ENCODE measurements around the gene ACE.
"Not testable (repeated sequence)": the region's sequence is repeated elsewhere in the genome, so short reads cannot be mapped to it uniquely, and the experiment has no call there.

ACE gene

DNA sequence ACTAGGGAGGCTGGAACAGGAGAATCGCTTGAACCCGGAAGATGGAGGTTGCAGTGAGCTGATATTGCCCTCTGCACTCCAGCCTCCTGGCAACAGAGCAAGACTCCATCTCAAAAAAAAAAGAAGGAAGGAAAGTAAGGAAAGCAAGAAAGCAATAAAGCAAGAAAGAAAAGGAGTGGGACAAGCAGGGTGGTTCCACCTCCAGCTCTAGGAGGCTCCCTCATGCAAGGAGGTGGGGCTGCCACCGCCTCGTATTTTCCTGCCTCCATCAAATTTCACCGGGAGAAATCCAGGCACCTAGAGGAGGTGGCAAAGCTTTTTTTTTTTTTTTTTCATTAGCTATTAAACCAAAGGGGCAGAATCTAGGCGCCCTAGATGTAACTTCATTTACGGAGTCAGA lies 31.8 kb upstream of the ACE start:
- no peak for DNase-seq

DNA sequence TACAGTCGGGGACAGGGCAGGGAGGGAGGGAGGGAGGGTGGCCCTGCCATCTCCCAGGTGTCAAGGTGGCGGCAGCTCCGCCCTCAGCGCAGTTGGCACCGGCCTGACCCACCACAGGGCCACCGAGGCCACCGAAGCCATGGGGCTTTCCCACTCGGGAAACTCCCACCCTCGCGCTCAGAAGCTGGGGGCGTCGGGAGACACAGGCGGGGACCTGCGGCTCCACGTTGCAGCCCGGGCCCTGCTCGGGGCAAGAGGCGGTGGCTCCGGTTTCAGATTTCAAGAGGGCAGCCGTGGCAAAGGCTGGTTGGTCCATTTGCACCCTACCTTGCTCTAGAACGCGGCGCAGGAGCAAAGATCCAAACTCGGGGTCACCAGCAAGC lies 31.3 kb upstream of the ACE start:
- DNase-seq: peak; percentile 88

DNA sequence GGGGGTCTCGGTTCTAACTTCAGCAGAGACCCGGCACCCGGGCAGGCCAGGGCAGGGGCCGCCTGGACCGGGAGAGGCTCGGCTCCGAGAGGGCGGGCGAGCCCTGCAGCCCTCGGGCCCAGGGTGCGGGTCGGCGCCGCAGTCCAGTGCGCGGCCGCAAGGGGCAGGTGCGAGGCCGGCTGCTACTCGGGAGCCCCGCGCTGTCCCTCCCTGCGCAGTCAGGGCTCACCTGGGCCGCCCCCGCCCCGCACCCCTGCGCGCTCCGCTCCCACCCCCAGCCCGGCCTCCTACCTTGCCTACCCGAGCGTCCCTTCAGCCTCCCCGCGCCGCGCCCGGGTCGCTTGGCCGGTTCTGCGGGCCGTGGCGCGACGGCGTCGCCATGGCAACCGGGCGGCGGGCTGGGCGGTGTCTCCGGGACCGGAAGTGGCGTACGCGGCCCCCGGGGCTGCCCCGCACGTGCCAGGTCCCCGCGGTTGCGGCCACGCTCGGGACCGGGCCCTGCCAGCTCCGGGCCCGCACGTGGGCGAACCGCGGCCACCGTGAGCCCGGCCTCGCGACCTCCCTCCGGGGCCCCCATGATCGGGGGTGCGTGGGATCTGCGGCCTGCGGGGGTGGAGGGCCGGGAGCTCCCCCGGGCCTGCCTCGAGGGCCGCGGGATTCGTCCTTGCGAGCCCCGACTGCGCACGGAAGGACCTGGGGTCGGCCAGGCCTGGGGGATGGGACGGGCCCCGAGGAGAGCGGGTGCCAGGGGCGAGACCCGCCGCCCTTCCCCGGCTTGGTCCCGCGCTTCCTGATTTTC lies 30.7 kb upstream of the ACE start, which contains the start of gene CYB561:
Gene CYB561, minus strand, starts transcription at position 353 of the 799 bp plus-strand sequence. CDS start 8,759 bp downstream, outside the sequence.
- peak; percentile 80 for DNase-seq

DNA sequence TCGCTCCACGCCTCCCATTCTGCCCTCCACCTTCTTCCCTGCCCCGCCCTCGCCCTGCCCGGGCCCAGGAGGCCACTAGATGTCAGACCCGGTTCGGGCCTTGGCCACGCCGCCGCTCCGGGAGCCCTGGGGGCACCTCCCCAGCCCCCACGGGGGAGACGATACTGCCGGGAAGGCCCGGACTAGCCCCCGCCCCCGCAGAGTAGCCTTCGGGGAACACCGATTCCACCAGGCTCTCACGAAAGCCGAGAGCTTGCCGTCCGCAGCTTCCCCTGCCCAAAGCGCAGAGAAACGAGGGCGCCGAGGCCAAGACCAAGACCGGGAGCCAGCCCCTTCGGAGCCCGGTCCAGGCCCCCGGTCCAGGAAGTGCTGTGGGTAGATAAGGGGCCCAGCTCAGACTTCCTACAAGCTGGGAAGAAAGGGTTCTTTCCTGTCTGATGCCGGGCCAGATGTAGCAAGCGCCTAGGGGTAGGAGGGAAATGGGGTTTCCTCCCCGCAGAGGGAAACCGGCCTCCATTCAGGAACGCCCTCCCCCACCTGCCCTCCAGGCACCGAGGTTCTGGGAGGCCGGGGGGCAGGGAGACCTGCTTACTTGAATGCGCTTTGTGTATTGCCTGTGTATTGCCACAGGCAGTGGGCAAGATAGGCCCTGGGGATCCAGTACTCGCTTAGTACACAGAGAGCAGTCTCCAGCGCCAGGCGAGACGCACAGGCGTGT lies 29.9 kb upstream of the ACE start:
- peak; percentile 61 for DNase-seq

DNA sequence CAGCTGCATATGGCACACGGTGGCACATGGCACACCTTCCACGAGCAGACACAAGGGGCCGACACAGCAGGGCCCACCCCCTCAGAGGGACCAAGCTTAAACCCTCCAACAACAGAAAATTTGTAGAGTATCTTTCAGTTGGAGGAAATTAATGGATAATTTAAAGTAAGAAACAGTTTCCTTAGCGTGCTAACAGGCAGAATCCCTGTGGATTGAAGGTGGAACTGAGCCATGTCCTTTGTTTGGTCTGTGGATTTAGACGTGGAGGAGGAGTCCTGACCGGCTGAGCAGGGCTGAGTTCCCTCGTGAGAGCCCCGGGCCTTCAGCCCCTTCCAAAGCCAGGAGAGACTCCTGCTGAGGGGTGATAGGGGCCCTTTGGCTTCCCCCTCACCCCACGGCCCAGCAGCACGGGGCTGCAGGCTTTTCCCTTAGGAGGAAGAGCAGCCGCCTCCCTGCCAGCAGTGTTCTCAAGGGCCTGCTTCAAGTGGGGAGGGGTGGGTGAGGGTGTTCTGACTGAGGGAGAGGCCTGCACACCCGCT lies 29.3 kb upstream of the ACE start:
- DNase-seq: no peak

DNA sequence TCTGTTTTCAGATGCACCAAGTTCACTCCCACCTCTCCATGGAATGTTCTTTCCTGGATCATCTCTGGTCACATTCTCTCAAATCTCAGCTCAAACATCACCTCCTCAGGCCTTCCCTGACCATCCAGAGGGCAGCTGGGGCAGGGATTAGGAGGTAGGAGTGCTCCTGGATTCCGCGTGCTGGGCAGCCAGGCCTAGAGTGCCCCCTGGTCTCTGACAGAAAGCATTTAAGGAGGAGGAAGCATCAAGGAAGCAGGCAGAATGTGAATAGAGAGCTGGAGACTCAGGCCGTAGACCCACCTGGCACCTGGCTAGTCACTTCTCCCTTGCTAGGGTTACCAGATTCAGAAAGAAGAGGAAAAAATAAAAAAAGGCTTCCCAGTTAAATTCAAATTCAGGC lies 28.2 kb upstream of the ACE start:
- no peak for DNase-seq

DNA sequence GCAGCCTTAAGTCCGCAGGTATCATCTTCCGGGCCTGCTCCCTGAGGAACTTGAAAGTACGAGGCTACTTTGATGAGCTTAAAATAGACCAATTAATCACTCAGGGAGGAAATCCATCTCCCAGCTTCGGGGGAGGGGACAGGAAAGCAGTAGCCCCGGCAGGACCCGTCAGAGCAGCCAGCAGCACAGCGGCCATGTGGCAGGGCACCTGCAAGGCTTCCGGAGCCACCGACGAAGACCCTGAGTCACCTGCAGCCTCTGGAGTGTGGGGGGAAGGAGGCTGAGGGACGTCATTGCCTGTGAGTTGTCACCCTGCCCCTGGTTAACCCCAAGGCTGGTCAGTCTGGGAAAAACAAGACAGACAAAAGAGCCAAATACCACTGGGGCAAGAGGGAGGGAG lies 26.3 kb upstream of the ACE start:
- no peak for DNase-seq

DNA sequence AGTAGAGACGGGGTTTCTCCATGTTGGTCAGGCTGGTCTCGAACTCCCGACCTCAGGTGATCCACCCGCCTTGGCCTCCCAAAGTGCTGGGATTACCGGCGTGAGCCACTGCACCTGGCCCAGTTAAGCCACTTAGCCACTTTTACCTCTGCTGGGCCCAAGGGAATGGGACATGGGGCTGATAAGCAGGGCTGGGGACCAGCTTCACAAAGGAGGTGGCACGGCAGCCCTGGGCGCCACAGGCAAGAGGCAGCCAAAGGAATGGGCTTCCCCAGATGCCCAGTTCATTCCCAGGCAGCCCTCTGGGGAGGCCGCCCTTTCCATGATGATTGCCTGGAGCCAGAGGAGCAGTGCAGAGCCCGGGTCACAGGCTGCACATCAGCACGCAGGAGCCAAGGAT lies 25.7 kb upstream of the ACE start:
- no peak for DNase-seq

DNA sequence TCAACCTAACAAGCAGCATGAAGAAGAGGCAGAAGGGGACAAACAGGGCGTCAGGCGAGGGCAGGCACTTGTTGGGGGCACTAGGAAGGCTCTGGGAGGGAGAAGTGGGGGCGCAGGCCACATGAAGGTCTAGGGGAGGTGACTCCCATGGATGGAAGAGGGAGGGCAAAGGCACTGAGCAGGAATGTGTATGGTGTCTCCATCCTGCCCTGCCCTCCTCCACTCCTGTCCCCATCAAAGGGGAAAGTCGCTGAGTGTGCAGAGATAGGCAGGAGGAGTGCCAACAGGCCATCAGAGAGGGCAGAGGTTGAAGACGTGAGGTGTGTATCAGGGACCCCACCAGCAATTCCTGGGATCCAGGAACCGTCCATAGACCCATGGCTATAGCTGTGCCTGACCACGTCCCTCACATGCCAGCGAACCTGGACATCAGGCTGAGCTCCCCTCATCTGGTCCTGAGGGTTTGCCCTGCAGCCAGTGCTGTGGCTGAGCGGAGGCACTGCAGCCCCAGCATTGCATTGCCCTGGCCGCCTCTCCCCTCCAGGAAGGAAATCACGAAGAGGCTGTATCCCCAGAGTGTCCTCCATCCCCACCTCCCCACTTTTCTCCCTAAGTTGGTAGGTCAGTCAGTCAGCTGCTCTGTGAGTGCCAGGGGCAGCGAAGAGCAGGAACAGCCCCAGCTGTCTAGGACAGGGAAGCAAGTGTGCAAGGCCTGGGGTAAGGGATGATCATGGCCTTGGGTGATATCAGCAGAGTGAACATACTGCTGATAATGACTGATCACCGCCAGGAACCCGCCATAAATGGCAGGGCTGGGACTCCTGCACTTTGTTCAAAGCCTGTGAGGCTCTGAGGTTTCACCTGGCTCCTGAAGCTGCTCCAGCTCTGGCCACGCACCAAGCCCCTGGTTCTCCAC lies 24.6 kb upstream of the ACE start:
- no peak for DNase-seq

DNA sequence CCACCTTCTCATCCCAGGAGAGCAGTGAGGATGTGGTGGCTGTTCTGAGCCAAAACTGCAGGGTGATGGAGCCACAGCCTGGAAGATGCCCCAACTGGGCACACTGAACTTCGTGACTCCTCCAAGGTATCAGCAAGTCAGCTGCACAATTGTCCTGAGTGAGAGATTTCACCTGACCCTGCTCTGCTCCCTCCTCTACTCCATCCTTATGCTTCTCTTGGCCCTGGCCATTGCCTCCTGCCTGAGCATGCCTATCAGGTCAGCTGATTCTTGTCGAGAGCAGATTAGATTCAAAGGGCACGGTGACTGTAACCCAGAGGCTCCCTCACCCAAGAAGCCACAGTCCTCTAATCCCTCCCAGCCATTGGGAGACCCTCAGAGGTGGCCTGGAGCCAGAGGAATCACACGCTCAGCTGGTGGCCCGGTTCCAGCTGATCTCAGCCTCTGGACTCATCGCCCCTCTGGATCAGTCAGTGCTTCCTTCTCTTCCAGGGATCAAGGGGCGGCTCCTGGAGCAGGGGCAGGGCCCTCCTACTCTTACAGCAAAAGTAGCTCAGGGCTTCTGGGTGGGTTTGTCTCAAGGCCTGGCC lies 23.8 kb upstream of the ACE start:
- no peak for DNase-seq

DNA sequence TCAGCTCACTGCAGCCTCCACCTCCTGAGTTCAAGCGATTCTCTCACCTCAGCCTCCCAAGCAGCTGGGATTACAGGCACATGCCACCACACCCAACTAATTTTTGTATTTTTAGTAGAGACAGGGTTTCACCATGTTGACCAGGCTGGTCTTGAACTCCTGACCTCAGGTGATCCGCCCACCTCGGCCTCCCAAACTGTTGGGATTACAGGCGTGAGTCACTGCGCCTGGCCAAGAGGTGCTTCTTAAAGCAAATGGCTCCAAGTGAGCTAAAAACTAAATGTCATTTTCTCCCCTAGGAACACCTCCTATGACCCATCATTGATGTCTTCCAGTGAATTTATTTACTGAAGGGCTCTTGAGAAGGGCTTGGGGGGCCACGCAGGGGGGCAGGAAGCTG lies 22.5 kb upstream of the ACE start:
- DNase-seq: not testable (repeated sequence)

DNA sequence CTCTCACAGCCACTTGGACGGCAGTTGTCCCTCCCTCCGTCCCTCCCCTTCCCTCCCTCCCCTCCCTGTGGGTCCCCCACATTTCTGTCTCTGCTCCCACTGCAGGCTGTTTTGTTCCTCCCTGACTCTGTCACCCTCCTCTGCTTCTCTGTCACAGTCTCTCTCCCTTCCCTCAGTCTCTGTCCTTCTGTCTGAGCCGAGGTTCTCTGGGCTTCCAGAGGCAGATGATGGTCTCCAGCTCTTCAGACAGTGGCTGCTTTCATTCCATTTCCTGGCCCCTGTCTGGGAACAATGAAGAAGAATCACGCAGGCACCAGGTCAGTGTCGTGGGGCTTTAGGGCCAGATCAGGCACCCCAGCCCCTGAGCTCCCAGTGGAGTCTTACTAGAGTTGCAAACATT lies 21.9 kb upstream of the ACE start:
- no peak for DNase-seq

DNA sequence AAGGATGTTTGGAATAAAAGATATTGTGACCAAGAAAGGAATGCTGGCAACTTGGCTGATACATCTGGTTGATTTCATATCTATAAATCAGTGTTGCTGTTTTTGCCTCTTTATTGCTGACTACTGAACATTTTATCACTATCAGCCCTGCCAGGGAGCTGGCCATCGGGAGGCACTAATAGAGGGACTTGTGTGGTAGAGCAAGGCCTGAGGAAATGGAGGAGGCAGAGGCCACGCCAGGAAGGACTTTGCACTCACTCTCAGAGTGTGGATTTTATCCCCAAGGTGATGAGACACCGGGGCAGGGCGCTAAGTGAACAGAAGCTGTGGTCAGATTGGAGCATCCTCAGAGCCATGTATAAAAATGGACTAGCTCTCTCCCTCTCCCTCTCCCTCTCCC lies 21.4 kb upstream of the ACE start:
- no peak for DNase-seq

DNA sequence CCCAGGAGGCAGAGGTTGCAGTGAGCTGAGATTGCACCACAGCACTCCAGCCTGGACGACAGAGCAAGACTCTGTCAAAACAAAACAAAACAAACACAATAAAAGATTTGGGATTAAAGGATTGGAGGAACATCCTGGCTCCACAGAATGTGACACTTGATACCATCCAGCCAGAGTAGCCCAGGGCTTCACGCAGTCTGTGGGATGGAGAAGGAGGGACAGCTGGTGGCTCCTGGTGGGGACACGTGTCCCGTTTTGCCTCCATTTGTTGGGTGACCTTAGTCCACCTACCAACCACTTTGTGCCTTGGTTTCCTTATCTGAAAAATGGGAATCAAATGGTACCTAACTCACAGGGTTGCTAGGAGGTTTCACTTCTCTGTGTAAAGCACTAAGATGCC lies 18.4 kb upstream of the ACE start:
- no peak for DNase-seq

DNA sequence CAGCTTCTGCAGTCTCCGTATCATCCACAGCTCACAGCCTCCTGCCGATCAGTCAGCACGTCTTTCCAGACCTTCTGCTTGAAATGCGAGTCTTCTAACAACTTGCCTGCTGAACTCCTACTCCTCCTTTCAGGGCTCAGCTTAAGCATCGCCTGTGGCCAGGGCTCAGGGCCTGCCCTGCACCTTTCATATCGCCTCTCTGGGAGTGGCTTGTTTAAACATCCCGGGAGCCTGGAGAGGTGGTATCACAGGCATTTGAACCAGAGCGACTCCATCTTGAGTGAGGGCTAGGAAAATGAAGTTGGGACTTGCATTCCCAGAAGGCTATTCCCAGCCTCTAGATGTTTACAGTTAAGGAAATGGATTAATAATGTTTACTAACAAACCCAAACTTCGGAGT lies 16.8 kb upstream of the ACE start:
- no peak for DNase-seq

DNA sequence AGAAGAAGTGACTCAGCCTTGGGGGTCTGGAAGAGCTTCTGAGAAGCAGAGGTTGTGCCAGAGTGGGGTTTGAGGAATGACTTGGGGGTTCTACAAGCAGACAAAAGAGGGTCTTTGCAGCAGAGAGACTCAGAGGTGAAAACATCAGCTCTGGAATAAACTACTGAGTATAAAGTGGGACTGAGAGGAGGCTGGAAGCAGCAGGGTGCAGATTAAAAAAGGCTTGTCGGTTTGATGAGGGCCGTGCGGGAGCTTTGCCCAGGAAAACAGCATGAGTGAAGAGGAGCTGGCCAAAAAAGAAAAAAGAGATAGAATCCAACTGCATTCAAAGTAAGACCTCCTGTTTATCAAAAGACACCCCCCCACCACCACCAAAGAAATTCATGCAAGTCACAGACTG lies 13.1 kb upstream of the ACE start:
- DNase-seq: no peak

DNA sequence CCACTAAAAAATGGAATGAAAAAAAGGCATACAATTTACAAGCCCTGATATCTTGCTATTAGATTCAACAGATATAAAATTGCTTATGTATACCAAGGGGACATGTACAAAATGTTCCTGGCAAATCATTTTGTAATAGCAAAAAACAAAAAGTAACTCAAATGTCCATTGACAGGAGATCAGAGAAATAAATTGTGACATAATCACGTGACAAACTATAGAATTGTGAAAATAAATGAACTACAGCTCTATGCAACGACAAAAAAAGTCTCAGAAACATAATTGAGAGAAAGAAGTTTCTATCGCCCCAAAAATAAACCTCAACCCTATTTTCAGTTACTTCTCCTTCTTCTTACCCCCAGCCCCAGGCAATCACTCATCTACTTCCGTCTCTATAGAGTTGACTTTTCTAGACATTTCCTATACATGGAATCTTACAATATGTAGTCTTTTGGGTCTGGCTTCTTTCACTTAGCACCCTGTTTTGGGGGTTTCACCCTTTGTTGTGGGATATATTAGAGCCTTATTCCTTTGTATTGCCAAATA lies 12.1 kb upstream of the ACE start:
- DNase-seq: no peak

DNA sequence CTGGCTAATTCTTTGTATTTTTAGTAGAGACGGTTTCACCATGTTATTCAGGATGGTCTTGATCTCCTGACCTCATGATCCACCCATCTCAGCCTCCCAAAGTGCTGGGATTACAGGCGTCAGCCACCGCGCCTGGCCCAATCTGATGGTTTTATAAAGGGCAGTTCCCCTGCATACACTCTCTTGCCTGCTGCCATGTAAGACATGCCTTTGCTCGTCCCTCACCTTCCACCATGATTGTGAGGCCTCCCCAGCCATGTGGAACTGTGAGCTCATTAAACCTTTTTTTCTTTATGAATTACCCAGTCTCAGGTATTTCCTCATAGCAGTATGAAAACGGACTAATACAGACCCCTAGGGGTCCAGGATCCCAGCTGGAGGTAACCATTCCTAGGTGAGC lies 8.8 kb upstream of the ACE start:
- not testable (repeated sequence) for DNase-seq

DNA sequence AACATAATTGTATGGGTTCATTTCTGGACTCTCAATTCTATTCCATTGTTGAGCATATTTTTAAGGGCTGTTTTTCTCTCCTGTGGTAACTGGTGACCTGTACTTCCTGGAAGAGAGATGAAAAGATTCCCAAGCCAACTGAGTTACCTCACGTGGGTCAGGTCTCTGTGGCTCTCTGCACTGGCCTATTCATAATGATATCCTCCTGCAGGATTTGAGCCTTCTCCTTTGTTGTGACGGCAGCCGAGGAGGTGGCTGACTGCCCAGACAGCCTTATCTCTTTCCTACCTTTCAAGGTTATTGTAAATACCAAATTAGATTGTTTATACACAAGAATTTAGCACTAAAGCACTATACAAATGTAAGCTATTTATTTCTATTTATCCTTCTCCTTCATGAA lies 2.7 kb upstream of the ACE start:
- no peak for DNase-seq

DNA sequence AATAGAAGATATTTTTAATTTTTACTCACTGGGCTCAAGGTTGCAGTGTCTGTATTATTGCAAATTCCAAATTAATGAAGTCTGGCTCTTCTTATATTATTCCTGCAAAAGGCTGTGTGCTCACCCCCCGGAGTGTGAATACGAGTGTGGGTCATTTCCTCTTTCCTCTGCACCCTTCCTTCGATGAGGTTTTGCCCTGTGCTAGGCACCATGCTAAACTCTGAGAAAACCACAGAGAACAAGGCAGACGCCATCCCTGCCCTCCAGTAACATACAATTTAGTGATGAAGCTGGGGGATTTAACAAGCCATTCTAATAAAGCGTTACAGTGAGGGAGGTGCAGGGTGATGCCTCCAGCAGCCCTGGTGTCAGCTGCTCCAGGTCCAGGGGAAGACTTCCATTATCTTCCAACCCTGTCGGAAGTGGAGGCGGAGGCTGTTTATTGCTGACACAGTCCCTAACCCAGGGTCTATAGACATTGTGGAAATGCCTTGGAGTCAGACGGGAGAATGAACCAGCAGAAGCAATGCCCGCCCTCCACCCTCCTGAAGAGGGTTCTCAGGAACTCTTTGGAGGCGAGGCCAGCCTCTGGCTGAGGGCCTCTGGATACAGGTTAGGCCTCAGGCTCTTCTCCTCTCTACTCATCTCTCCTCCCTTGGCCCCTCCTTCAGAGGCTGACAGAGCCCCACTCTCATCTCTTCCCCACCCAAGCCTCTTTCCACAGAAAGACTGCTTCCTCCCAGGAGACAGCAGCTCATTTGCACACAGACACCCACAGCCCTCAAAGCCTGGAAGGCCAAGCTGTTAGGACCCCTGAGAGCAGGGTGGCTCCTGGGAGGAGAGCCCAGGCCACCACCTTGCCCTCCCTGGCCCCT lies 2.0 kb upstream of the ACE start:
- DNase-seq: no peak
